HepG2 (cell line): Measurements from ENCODE around the gene EGFR. TPM values are rescaled to one million over a fixed set of nuclear protein-coding genes. Genes with fewer than 3 reads are reported as not detected.

Experiments used
- ATAC-seq: fragments of 200-7000 bp; cut with Tn5 transposase; 3 replicates; pipeline ENCODE4 v1.9.1; 2020; ENCODE audit warnings: mild to moderate bottlenecking, moderate library complexity
- BruUV-seq: library from RNA; stranded (reverse); fragments of 400-500 nt; replicated peaks from 2 replicates; lab custom pipeline; 2021; lab: Mats Ljungman, UMichigan
- CTCF ChIA-PET: fragments of 300-600 bp; formaldehyde crosslinking; extraction: SDS; loops from one replicate; lab custom pipeline; 2021; ENCODE audit warnings: low total read pairs, inconsistent platforms, low intra/inter-chr PET ratio; lab: Yijun Ruan, JAX
- POLR2A ChIA-PET: fragments of 350-600 bp; sonication (Branson Sonifier 250); formaldehyde crosslinking; loops from one replicate; lab custom pipeline; 2020; ENCODE audit warnings: antibody characterized with exemption, inconsistent platforms; lab: Yijun Ruan, JAX
- DNase-seq: peaks from one replicate; pipeline ENCODE4 v3.0.0-alpha.2; 2015; ENCODE audit warnings: low spot score
- FAIRE-seq: peaks from 3 replicates; lab custom pipeline; 2011; peaks lifted over from hg19 to GRCh38; lab: Jason Lieb, UNC
- H2AFZ ChIP-seq: one replicate; pipeline ENCODE4 v1.6.1; 2011; ENCODE audit warnings: low read length, inconsistent platforms
- H3K27ac ChIP-seq: fragments of 300-600 bp; 3 replicates; pipeline ENCODE4 v1.8.0; 2011; ENCODE audit warnings: mixed run types, mild to moderate bottlenecking, mixed read lengths, low read length, inconsistent platforms; ENCODE audit not compliant: insufficient read depth; ENCODE audit errors: extremely low read length
- H3K27me3 ChIP-seq, 2 experiments: fragments of 200-600 bp in 1 of 2; 2 replicates in 1 of 2; 3 replicates in 1 of 2; pipeline versions ENCODE4 v1.6.0 to v1.8.0; 2011; ENCODE audit warnings: low read length in 2 of 2, mild to moderate bottlenecking in 2 of 2, moderate library complexity in 2 of 2, inconsistent platforms in 1 of 2; ENCODE audit not compliant: insufficient read depth in 2 of 2, control insufficient read depth in 1 of 2
- H3K36me3 ChIP-seq, 2 experiments: fragments of 200-600 bp in 1 of 2; replicated peaks in 1 of 2; 2 replicates in 1 of 2; 3 replicates in 1 of 2; pipeline versions ENCODE4 v1.5.1 to v1.8.0; 2011; ENCODE audit warnings: low read length in 2 of 2, inconsistent platforms in 1 of 2; ENCODE audit not compliant: insufficient read depth in 2 of 2, control insufficient read depth in 1 of 2
- H3K4me1 ChIP-seq: 2 replicates; pipeline ENCODE4 v1.5.1; 2012; ENCODE audit warnings: low read length, inconsistent platforms; ENCODE audit not compliant: insufficient read depth
- H3K4me2 ChIP-seq: 2 replicates; pipeline ENCODE4 v1.6.0; 2011; ENCODE audit warnings: low read depth, low read length, inconsistent platforms
- H3K4me3 ChIP-seq, 3 experiments: fragments of 200-600 bp in 1 of 3; sonication (generic), shearing (Covaris generic) in 1 of 3; replicated peaks in 1 of 3; 2 replicates each; pipeline ENCODE4 v1.5.1; 2011 to 2016; ENCODE audit warnings: low read length in 3 of 3, inconsistent platforms in 2 of 3, low read depth in 2 of 3, mild to moderate bottlenecking in 2 of 3, control low read depth in 1 of 3, mixed read lengths in 1 of 3; ENCODE audit not compliant: insufficient read depth in 1 of 3
- H3K79me2 ChIP-seq: one replicate; pipeline ENCODE4 v1.6.1; 2011; ENCODE audit warnings: low read length, inconsistent platforms; ENCODE audit not compliant: insufficient read depth
- H3K9ac ChIP-seq: 2 replicates; pipeline ENCODE4 v1.6.0; 2011; ENCODE audit warnings: mild to moderate bottlenecking, low read depth, low read length, inconsistent platforms; ENCODE audit not compliant: insufficient read depth
- H3K9me3 ChIP-seq: 2 replicates; pipeline ENCODE4 v1.5.1; 2012; ENCODE audit warnings: mild to moderate bottlenecking, low read length
- H4K20me1 ChIP-seq: 2 replicates; pipeline ENCODE4 v1.6.0; 2011; ENCODE audit warnings: inconsistent platforms, mild to moderate bottlenecking, low read length, moderate library complexity; ENCODE audit not compliant: insufficient read depth
- GATAD1 ChIP-seq: IDR thresholded peaks from 2 replicates; pipeline ENCODE4 v1.6.1; 2016; ENCODE audit warnings: missing genetic modification reagents, missing compliant biosample characterization
- MIXL1 ChIP-seq: IDR thresholded peaks from 2 replicates; pipeline ENCODE4 v1.6.1; 2016
- XBP1 ChIP-seq: sonication (generic); formaldehyde crosslinking; IDR thresholded peaks from 2 replicates; pipeline ENCODE4 v1.5.0; 2020; ENCODE audit warnings: missing genetic modification reagents
- XRCC5 ChIP-seq: fragments of 200-400 bp; formaldehyde crosslinking; optimal IDR thresholded peaks from 2 replicates; pipeline ENCODE3; 2017; ENCODE audit warnings: mild to moderate bottlenecking, low read length
- ZBTB7B ChIP-seq: sonication (generic); formaldehyde crosslinking; IDR thresholded peaks from 2 replicates; pipeline ENCODE4 v1.4.0; 2020; ENCODE audit warnings: missing genetic modification reagents
- ZNF207 ChIP-seq: fragments of 450-650 bp; IDR thresholded peaks from 2 replicates; pipeline ENCODE4 v1.6.1; 2016; ENCODE audit warnings: antibody characterized with exemption, borderline replicate concordance
- ZNF256 ChIP-seq: sonication (generic); formaldehyde crosslinking; conservative IDR thresholded peaks from 2 replicates; pipeline ENCODE4 v1.4.0; 2020; ENCODE audit warnings: missing genetic modification reagents
- ZNF34 ChIP-seq: sonication (generic); formaldehyde crosslinking; IDR thresholded peaks from 2 replicates; pipeline ENCODE4 v1.4.0; 2020; ENCODE audit warnings: mild to moderate bottlenecking, missing genetic modification reagents, borderline replicate concordance
- ZSCAN12 ChIP-seq: sonication (generic); formaldehyde crosslinking; IDR thresholded peaks from 2 replicates; pipeline ENCODE4 v1.9.0; 2021; ENCODE audit warnings: mild to moderate bottlenecking, missing genetic modification reagents
- WGBS: methylation state at CpG from one replicate; pipeline ENCODE4 v1.1.6; 2017; ENCODE audit warnings: low lambda C conversion rate; 5-methylcytosine and 5-hydroxymethylcytosine counted together
- in situ Hi-C: cut with HindIII; loops from 2 replicates; pipeline ENCODE4 v1.10.0; 2017; ENCODE audit warnings: low pct_unique_long_range_greater_than_20kb; ENCODE audit not compliant: extremely low pct_ligation_motif_present
- intact Hi-C: fragments of 100-400 bp; cut with micrococcal nuclease; formaldehyde crosslinking; loops from one replicate; pipeline ENCODE4 v1.10.0; 2022; ENCODE audit not compliant: unreplicated experiment
- polyA plus RNA-seq, 8 experiments: library from polyadenylated mRNA; depleted of rRNA in 3 of 8; stranded (reverse) in 7 of 8; unstranded in 1 of 8; fragments of >200 nt; fragmentation: Illumina TruSeq in 4 of 8; extraction: Trizol in 4 of 8; gene quantifications; 2 replicates each; pipeline versions ENCODE4 v1.2.1 to v1.2.3, GENCODE V29; 2011 to 2016; ENCODE audit warnings: low read depth in 4 of 8, missing spikeins in 1 of 8, mixed read lengths in 1 of 8; ENCODE audit not compliant: insufficient read depth in 1 of 8
- total RNA-seq, 5 experiments: library from RNA; depleted of rRNA; stranded (reverse); fragments of >200 nt; fragmentation: Illumina TruSeq; extraction: Trizol; gene quantifications; 2 replicates each; pipeline ENCODE4 v1.2.3, GENCODE V29; 2016; ENCODE audit warnings: low read depth in 1 of 5
- TF ChIP-seq, protein P1 (sequence below): sonication (generic); formaldehyde crosslinking; IDR thresholded peaks from 2 replicates; pipeline ENCODE4 v1.4.0; 2020; ENCODE audit warnings: mild to moderate bottlenecking, missing genetic modification reagents
- TF ChIP-seq, protein P2 (sequence below): sonication (generic); formaldehyde crosslinking; IDR thresholded peaks from 2 replicates; pipeline ENCODE4 v1.4.0; 2020; ENCODE audit warnings: missing genetic modification reagents
- TF ChIP-seq, protein P3 (sequence below): sonication (generic); formaldehyde crosslinking; IDR thresholded peaks from 2 replicates; pipeline ENCODE4 v1.4.0; 2020; ENCODE audit warnings: missing genetic modification reagents, borderline replicate concordance

Gene EGFR
- total and polyA plus RNA-seq, 2 of the 13 experiments (the other 11 are each of a cell fraction or from before 2014, with no cell fraction given) = 7.0 to 10.0 TPM

DNA sequence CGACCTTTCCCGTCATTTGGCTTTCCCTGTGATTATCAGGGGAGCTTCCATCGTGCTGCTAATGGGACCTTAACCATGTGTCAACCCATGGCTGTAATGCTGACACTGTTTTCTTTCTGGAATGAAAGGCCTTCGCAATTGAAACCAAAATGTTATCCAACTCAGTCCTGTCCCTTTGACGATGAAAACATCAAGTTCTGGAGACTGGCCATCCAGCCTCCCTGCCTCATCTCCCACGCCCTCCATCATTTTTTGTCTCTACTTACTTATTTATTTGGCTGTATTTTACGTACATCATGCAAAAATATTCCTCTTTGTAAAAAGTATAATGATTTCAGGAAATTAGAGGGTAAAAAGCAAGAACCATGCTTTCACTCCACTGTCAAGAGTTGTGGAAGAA lies 69.8 kb downstream of the EGFR start:
- H3K9me3 ChIP-seq = no peaks in the 10 kb centered on the region
- no peak overlapping the region for H3K9ac ChIP-seq
- CTCF ChIA-PET = no interaction called here
- over 99% methylated on average over 7 of the region's 7 CpGs for WGBS
- no peak overlapping the region for H3K27ac ChIP-seq
- TF ChIP-seq, protein P1, sequence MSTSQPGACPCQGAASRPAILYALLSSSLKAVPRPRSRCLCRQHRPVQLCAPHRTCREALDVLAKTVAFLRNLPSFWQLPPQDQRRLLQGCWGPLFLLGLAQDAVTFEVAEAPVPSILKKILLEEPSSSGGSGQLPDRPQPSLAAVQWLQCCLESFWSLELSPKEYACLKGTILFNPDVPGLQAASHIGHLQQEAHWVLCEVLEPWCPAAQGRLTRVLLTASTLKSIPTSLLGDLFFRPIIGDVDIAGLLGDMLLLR (CRISPR knock-in tag) = no peak
- TF ChIP-seq XRCC5 (no peak), MIXL1 (CRISPR knock-in tag) (no peak), ZBTB7B (no peak), XBP1 (CRISPR knock-in tag) (no peak), ZNF207 (no peak), ZNF256 (no peak), ZSCAN12 (CRISPR knock-in tag) (no peak), GATAD1 (no peak), ZNF34 (CRISPR knock-in tag) (no peak)
- TF ChIP-seq, protein P2, sequence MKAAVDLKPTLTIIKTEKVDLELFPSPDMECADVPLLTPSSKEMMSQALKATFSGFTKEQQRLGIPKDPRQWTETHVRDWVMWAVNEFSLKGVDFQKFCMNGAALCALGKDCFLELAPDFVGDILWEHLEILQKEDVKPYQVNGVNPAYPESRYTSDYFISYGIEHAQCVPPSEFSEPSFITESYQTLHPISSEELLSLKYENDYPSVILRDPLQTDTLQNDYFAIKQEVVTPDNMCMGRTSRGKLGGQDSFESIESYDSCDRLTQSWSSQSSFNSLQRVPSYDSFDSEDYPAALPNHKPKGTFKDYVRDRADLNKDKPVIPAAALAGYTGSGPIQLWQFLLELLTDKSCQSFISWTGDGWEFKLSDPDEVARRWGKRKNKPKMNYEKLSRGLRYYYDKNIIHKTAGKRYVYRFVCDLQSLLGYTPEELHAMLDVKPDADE (CRISPR knock-in tag) = no peak
- TF ChIP-seq, protein P3, sequence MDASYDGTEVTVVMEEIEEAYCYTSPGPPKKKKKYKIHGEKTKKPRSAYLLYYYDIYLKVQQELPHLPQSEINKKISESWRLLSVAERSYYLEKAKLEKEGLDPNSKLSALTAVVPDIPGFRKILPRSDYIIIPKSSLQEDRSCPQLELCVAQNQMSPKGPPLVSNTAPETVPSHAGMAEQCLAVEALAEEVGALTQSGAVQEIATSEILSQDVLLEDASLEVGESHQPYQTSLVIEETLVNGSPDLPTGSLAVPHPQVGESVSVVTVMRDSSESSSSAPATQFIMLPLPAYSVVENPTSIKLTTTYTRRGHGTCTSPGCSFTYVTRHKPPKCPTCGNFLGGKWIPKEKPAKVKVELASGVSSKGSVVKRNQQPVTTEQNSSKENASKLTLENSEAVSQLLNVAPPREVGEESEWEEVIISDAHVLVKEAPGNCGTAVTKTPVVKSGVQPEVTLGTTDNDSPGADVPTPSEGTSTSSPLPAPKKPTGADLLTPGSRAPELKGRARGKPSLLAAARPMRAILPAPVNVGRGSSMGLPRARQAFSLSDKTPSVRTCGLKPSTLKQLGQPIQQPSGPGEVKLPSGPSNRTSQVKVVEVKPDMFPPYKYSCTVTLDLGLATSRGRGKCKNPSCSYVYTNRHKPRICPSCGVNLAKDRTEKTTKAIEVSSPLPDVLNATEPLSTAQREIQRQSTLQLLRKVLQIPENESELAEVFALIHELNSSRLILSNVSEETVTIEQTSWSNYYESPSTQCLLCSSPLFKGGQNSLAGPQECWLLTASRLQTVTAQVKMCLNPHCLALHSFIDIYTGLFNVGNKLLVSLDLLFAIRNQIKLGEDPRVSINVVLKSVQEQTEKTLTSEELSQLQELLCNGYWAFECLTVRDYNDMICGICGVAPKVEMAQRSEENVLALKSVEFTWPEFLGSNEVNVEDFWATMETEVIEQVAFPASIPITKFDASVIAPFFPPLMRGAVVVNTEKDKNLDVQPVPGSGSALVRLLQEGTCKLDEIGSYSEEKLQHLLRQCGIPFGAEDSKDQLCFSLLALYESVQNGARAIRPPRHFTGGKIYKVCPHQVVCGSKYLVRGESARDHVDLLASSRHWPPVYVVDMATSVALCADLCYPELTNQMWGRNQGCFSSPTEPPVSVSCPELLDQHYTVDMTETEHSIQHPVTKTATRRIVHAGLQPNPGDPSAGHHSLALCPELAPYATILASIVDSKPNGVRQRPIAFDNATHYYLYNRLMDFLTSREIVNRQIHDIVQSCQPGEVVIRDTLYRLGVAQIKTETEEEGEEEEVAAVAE (CRISPR knock-in tag) = no peak
- intact Hi-C loops = no loop called here
- ATAC-seq (no peak), FAIRE-seq (no peak), DNase-seq (no peak)
- no peaks in the 10 kb centered on the region for H3K79me2 ChIP-seq
- no peak overlapping the region for H2AFZ ChIP-seq
- no peaks in the 10 kb centered on the region for H3K27me3 ChIP-seq
- H3K4me1 ChIP-seq = peaks cover 81% of the 10 kb centered on the region
- H4K20me1 ChIP-seq = no peaks in the 10 kb centered on the region
- no TSS peak for BruUV-seq
- H3K4me3 ChIP-seq = no peak overlapping the region
- H3K36me3 ChIP-seq = no peaks in the 10 kb centered on the region
- in situ Hi-C loops = no loop called here
- POLR2A ChIA-PET = interaction anchor here (4.9 kb wide), 1 partner anchor 9 kb away, joined by 46 read pairs; no protein-coding TSS in a partner anchor
- H3K4me2 ChIP-seq = no peak overlapping the region
